Stomach (tissue), 9 donors: Measurements from ENCODE around the gene UBE2M. TPM values are rescaled to one million over a fixed set of nuclear protein-coding genes. Genes with fewer than 3 reads are reported as not detected.
A peak's percentile ranks its signal among the peaks of the same experiment; 100 is the strongest.

Source experiments
- DNase-seq, 2 donors: peaks; one replicate each; pipeline versions ENCODE4 v3.0.0 to v3.0.0-alpha.2; 2013 to 2019
- H3K27ac ChIP-seq, 5 donors: fragments of 200-600 bp in 4 of 5; sonication (generic) in 4 of 5; one replicate each; pipeline ENCODE4 v1.5.1; 2013 to 2019; ENCODE audit warnings: mild to moderate bottlenecking in 1 of 5, moderate library complexity in 1 of 5
- H3K27me3 ChIP-seq, 3 donors: fragments of 200-600 bp; sonication (generic); one replicate each; pipeline ENCODE4 v1.5.1; 2017 to 2019; ENCODE audit warnings: mixed run types in 1 of 3
- H3K36me3 ChIP-seq, 4 donors: fragments of 200-600 bp; sonication (generic); 1 replicate in 3 of 4; 2 replicates in 1 of 4; pipeline ENCODE4 v1.5.1; 2016 to 2019
- H3K4me1 ChIP-seq, 4 donors: fragments of 200-600 bp; sonication (generic); one replicate each; pipeline ENCODE4 v1.5.1; 2016 to 2019
- H3K4me3 ChIP-seq, 4 donors: fragments of 200-600 bp; sonication (generic) in 3 of 4; one replicate each; pipeline ENCODE4 v1.5.1; 2016 to 2019; ENCODE audit warnings: mild to moderate bottlenecking in 1 of 4
- H3K9me3 ChIP-seq, 4 donors: fragments of 200-600 bp; sonication (generic); one replicate each; pipeline ENCODE4 v1.5.1; 2016 to 2019
- CTCF ChIP-seq, 7 experiments: fragments of 450-650 bp in 4 of 7; fragments of 200-600 bp in 3 of 7; sonication (generic) in 3 of 7; IDR thresholded peaks; one replicate each; pipeline ENCODE4 v1.5.1; 2016 to 2019; ENCODE audit warnings: antibody characterized with exemption in 7 of 7, control low read depth in 2 of 7, mild to moderate bottlenecking in 1 of 7
- EP300 ChIP-seq: sonication (generic); formaldehyde crosslinking; IDR thresholded peaks from one replicate; pipeline ENCODE4 v1.6.1; 2017; ENCODE audit warnings: antibody characterized with exemption
- POLR2A ChIP-seq, 4 donors: fragments of 450-650 bp; IDR thresholded peaks; one replicate each; pipeline ENCODE4 v1.6.1; 2016; ENCODE audit warnings: antibody characterized with exemption in 4 of 4, control low read depth in 2 of 4, mild to moderate bottlenecking in 1 of 4, moderate library complexity in 1 of 4
- POLR2AphosphoS5 ChIP-seq, 3 donors: sonication (generic); formaldehyde crosslinking; IDR thresholded peaks; one replicate each; pipeline ENCODE4 v1.6.1; 2016; ENCODE audit warnings: antibody characterized with exemption in 3 of 3
- WGBS, 5 donors: extraction: QIAGEN DNeasy Blood & Tissue Kit in 3 of 5; methylation state at CpG; one replicate each; pipeline versions ENCODE4 v1.1.5 to v1.1.7; 2013 to 2018; 5-methylcytosine and 5-hydroxymethylcytosine counted together
- intact Hi-C: fragments of 100-400 bp; cut with DNase I; formaldehyde crosslinking; loops from one replicate; pipeline ENCODE4 v1.15.1; 2023; ENCODE audit warnings: low total_unique reads
- polyA plus RNA-seq, 3 donors: library from polyadenylated mRNA; stranded (reverse); fragments of 200-250 nt; gene quantifications; one replicate each; pipeline ENCODE4 v1.2.3, GENCODE V29; 2013
- total RNA-seq, 5 donors: library from RNA; depleted of rRNA; stranded (reverse); fragments of >200 nt; gene quantifications; one replicate each; pipeline versions ENCODE4 v1.1.0 to v1.2.3, GENCODE V29; 2014 to 2016
- donor health status: healthy with polysubstance abuse.
- donor health status: Bipolar disorder and iron deficiency.
- donor health status: healthy.

UBE2M gene
- total and polyA plus RNA-seq, 8 donors = 9.8 to 51.5 (median 35.3) TPM; not detected in 1

- H3K27ac ChIP-seq = peak overlapping the region; percentile 86 to 99 (median 98)
- no peaks in the 10 kb centered on the region for H3K27me3 ChIP-seq
- peaks cover 5 to 23% (median 9%) of the 10 kb centered on the region in 4 donors for H3K36me3 ChIP-seq
- peaks cover 18 to 66% (median 45%) of the 10 kb centered on the region in 4 donors for H3K4me1 ChIP-seq
- no peaks in the 10 kb centered on the region for H3K9me3 ChIP-seq
- intact Hi-C loops = no loop called here
- DNase-seq = peak; percentile 87 to 98
- 0 to 1% (median 0%) methylated on average over 21 to 66 of the region's 66 CpGs for WGBS, 5 donors
- TF ChIP-seq POLR2A (IDR thresholded peaks at IDR 0.05) (no peak), POLR2AphosphoS5 (IDR thresholded peaks at IDR 0.05) (peak; percentile 39 to 72 (median 45)), CTCF (IDR thresholded peaks at IDR 0.05) (peak in 2 of 7 experiments; percentile 15 to 26), EP300 (no peak)
- H3K4me3 ChIP-seq = peak overlapping the region; percentile 59 to 88 (median 65)
These were observed 17.0 kb upstream of the UBE2M start for GRCh38 chr19:58575183-58576041.

GRCh38 chr19:58573658-58574164 is 15.3 kb upstream of the UBE2M start:
- peaks cover 18 to 63% (median 44%) of the 10 kb centered on the region in 4 donors for H3K4me1 ChIP-seq
- H3K36me3 ChIP-seq = peaks cover 5 to 40% (median 25%) of the 10 kb centered on the region in 4 donors
- H3K27ac ChIP-seq = peak overlapping the region; percentile 97 to 99 (median 98)
- H3K4me3 ChIP-seq = peak overlapping the region; percentile 54 to 76 (median 66)
- intact Hi-C loops = no loop called here
- 0 to 2% (median 1%) methylated on average over 20 of the region's 20 CpGs for WGBS, 5 donors
- no peak for DNase-seq
- no peak for TF ChIP-seq EP300
- no peak for TF ChIP-seq CTCF (IDR thresholded peaks at IDR 0.05)
- no peak for TF ChIP-seq POLR2AphosphoS5 (IDR thresholded peaks at IDR 0.05)
- TF ChIP-seq POLR2A (IDR thresholded peaks at IDR 0.05) = no peak
- H3K27me3 ChIP-seq = no peaks in the 10 kb centered on the region
- H3K9me3 ChIP-seq = no peaks in the 10 kb centered on the region

GRCh38 chr19:58572818-58573657 is 14.6 kb upstream of the UBE2M start, which contains the start of gene MZF1:
Gene MZF1, minus strand, starts transcription at chr19:58573335. Its CDS starts 1,946 bp downstream, at chr19:58571389.
- H3K9me3 ChIP-seq = no peaks in the 10 kb centered on the region
- H3K36me3 ChIP-seq = peaks cover 5 to 39% (median 27%) of the 10 kb centered on the region in 4 donors
- no peaks in the 10 kb centered on the region for H3K27me3 ChIP-seq
- H3K4me3 ChIP-seq = peak within 1 kb of the TSS; percentile 54 to 76 (median 66)
- H3K4me1 ChIP-seq = peaks cover 18 to 56% (median 41%) of the 10 kb centered on the region in 4 donors
- intact Hi-C loops = no loop called here
- DNase-seq = peak; percentile 100
- 0 to 1% (median 0%) methylated on average over 51 to 75 of the region's 75 CpGs for WGBS, 5 donors
- TF ChIP-seq POLR2AphosphoS5 (IDR thresholded peaks at IDR 0.05) (peak; percentile 56 to 88 (median 88)), EP300 (no peak), CTCF (IDR thresholded peaks at IDR 0.05) (peak in 2 of 7 experiments; percentile 32 to 48)
- peak within 1 kb of the TSS; percentile 97 to 99 (median 98) for H3K27ac ChIP-seq
